ENCODE measurements around the gene ELOVL3. TPM values are rescaled to one million over a fixed set of nuclear protein-coding genes. Genes with fewer than 3 reads are reported as not detected.

Gene ELOVL3
- total RNA-seq, 2 experiments from 2014 or later = not detected

- no peak overlapping the region for H3K27ac Mint-ChIP-seq
- H3K4me1 Mint-ChIP-seq (ENCODE audit: low read depth) = peaks cover 10% of the 10 kb centered on the region
- no peak for DNase-seq
- CTCF ChIA-PET = interaction anchor here (1.8 kb wide), 1 partner anchor 32 kb away, joined by 6 read pairs; no protein-coding TSS in a partner anchor
- POLR2A ChIA-PET = no interaction called here
- TF ChIP-seq CTCF (IDR thresholded peaks at IDR 0.05) = no peak
- no peak overlapping the region for H3K4me3 Mint-ChIP-seq
- H3K9me3 Mint-ChIP-seq = no peaks in the 10 kb centered on the region
- no peak for ATAC-seq
- no peaks in the 10 kb centered on the region for H3K36me3 Mint-ChIP-seq (ENCODE audit: low read depth)
- H3K27me3 Mint-ChIP-seq = peaks cover 3% of the 10 kb centered on the region
- intact Hi-C loops (cut with micrococcal nuclease) = no loop called here
These were observed 28.1 kb upstream of the ELOVL3 start for GRCh38 chr10:102198027-102198426.

- Mint-ChIP-seq H3K4me3 (no peak overlapping the region), H3K9me3 (peaks cover 9% of the 10 kb centered on the region), H3K27ac (no peak overlapping the region), H3K36me3 (ENCODE audit: low read depth) (no peaks in the 10 kb centered on the region), H3K27me3 (peaks cover 3% of the 10 kb centered on the region), H3K4me1 (ENCODE audit: low read depth) (peaks cover 10% of the 10 kb centered on the region)
- TF ChIP-seq CTCF (IDR thresholded peaks at IDR 0.05) = no peak
- intact Hi-C loops (cut with micrococcal nuclease) = no loop called here
- no peak for ATAC-seq
- ChIA-PET CTCF (interaction anchor here (0.9 to 2.7 kb wide), 3 partner anchors 8 to 151 kb away, joined by 3 to 9 read pairs (median 7); no protein-coding TSS in a partner anchor), POLR2A (no interaction called here)
- no peak for DNase-seq
These were observed 25.1 kb upstream of the ELOVL3 start for GRCh38 chr10:102200751-102201640.

- Mint-ChIP-seq H3K4me3 (no peak overlapping the region), H3K4me1 (ENCODE audit: low read depth) (peaks cover 5% of the 10 kb centered on the region), H3K27ac (peak overlapping the region; percentile 2), H3K27me3 (peaks cover 3% of the 10 kb centered on the region), H3K36me3 (ENCODE audit: low read depth) (no peaks in the 10 kb centered on the region), H3K9me3 (peaks cover 9% of the 10 kb centered on the region)
- ChIA-PET CTCF (interaction anchor here (0.6 kb wide), 1 partner anchor 303 kb away, joined by 4 read pairs; no protein-coding TSS in a partner anchor), POLR2A (no interaction called here)
- intact Hi-C loops (cut with micrococcal nuclease) = no loop called here
- DNase-seq (no peak), ATAC-seq (no peak)
- TF ChIP-seq CTCF (IDR thresholded peaks at IDR 0.05) = no peak
These were observed 23.7 kb upstream of the ELOVL3 start for GRCh38 chr10:102202386-102202785.

- no peak overlapping the region for H3K27ac Mint-ChIP-seq
- H3K4me1 Mint-ChIP-seq (ENCODE audit: low read depth) = no peaks in the 10 kb centered on the region
- DNase-seq (no peak), ATAC-seq (no peak)
- intact Hi-C loops (cut with micrococcal nuclease) = no loop called here
- peaks cover 9% of the 10 kb centered on the region for H3K9me3 Mint-ChIP-seq
- no peak for TF ChIP-seq CTCF (IDR thresholded peaks at IDR 0.05)
- H3K36me3 Mint-ChIP-seq (ENCODE audit: low read depth) = no peaks in the 10 kb centered on the region
- no peaks in the 10 kb centered on the region for H3K27me3 Mint-ChIP-seq
- ChIA-PET POLR2A (interaction anchor here (1.0 kb wide), 1 partner anchor 43 kb away, joined by 3 read pairs; no protein-coding TSS in a partner anchor), CTCF (interaction anchor here (0.7 to 2.6 kb wide), 4 partner anchors 8 to 22 kb away, joined by 3 to 14 read pairs (median 4); no protein-coding TSS in a partner anchor)
- no peak overlapping the region for H3K4me3 Mint-ChIP-seq
These were observed 17.6 kb upstream of the ELOVL3 start for GRCh38 chr10:102208311-102209035.
